ENCODE results near the gene ZNF740.

- no peak for TF ChIP-seq CTCF (IDR thresholded peaks at IDR 0.05)
- TF ChIP-seq ZFX (IDR thresholded peaks at IDR 0.05; ENCODE audit: borderline replicate concordance): no peak
Observed at GRCh38 chr12:53244337-53244736, 63.8 kb downstream of the ZNF740 start.
